Renal cortex interstitium (tissue), 11 donors: ENCODE results near the gene LRRN2. TPM values are rescaled to one million over a fixed set of nuclear protein-coding genes. Genes with fewer than 3 reads are reported as not detected.

Experiments used
- DNase-seq, 11 donors: peaks; one replicate each; pipeline ENCODE4 v3.0.0-alpha.2; 2013; ENCODE audit warnings: low read depth in 9 of 11, low spot score in 4 of 11; ENCODE audit errors: extremely low read depth in 1 of 11
- polyA plus RNA-seq, 3 donors: library from polyadenylated mRNA; unstranded; fragments of 120-200 nt; gene quantifications; one replicate each; pipeline ENCODE4 v1.2.1, GENCODE V29; 2013; ENCODE audit not compliant: insufficient read length in 3 of 3

Gene LRRN2
- polyA plus RNA-seq, 3 donors: 10.8 to 14.2 (median 13.4) TPM

DNA sequence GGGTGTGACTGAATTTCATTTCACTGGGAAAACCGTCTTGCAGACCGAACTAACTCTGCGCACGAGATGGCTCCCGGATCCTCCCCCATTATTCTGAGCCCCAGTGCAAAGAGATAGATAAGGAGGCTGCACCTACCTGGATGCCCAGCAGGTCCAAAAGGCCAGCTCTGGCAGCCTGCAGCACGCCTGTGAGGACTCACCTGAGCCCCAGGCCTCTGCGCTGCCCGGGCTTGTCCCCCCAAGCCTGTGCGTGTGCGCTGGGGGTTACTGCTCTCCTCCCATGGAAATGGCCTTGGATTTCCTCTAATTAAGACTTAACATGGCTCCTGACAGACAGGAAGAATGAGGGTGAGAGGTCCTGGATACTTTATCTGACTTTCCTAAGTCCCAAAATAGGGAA is 85.9 kb downstream of the LRRN2 start:
- no peak for DNase-seq

DNA sequence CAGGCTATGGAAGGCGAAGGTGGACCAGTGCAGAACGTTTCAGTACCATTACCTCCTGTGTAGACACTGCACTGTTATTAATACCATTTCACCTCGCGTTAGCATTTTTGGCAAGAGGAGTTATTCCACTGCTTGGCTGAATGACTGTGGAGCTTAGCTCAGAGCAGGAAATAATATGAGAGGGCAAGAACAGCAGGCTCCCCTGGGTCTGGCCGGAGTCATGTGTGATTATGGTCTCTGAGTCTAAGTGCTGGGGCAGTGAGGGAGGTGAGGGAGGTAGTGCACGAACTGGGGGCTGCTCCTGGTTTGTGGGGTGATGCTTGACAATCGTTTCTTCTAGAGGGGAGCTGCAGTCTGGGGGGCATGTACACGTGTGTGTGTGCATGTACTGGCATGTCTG is 86.4 kb downstream of the LRRN2 start:
- DNase-seq: no peak

DNA sequence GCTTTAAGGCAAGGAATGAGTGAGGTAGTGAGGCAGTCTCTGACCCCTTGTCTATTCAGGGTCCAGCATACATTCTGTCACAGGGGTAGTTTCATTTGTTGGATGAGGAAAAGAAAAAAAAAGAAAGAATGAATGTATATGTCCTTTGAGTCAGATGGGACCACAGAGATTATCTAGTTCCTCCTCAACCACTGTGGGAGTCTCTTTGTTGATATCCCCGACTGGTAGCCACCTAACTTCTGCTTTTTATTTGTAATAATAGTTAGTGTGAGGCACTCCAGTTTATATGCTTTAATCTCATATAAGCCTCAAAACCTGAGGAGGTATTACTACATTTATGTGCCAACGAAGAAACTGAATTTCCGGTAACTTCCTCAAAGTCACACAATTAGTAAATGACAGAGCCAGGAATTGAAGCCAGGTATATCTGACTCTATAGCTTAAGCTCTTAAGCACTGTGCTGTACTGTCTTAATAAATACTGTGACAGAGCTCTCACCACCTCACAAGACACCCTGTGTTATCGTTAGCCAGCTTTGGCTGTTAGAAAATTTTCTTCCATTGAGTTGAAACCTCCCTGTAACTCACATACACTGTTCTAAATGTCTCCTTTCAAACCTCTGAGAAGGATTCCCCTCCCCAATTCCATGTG is 87.1 kb downstream of the LRRN2 start:
- DNase-seq: no peak

DNA sequence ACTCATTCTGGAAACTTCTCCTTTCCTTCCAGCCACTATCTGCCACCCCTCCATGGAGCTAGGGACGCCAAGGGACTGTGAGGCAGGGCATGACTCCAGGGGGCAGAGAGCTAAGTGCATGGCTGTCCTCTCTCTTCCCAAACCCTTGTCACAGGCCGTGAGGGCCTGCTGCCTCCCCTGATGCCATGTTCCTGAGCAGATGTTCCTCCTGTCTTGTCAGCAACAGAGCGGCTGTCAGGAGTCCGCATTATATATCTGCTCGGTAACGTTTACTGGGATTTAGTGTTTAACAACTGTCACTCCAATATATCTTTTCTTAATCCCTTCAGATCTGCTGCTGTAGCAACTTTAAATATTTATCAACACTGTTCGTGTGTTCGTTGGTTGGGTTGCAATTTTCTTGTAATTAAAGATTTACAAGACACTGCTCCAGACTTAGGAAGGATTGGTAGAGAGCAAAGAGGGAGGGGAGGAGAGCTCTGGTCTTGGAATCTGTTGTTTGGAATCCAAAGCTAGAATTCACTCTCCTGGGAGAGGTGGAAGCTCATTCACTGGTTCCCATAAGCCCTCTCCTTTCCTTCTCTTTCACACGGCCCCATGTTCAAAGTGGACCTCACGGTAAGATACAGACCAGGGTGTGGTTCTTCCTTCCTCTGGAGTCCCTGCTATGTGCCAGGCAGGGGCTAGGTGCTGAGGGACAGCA is 93.1 kb downstream of the LRRN2 start:
- no peak for DNase-seq

DNA sequence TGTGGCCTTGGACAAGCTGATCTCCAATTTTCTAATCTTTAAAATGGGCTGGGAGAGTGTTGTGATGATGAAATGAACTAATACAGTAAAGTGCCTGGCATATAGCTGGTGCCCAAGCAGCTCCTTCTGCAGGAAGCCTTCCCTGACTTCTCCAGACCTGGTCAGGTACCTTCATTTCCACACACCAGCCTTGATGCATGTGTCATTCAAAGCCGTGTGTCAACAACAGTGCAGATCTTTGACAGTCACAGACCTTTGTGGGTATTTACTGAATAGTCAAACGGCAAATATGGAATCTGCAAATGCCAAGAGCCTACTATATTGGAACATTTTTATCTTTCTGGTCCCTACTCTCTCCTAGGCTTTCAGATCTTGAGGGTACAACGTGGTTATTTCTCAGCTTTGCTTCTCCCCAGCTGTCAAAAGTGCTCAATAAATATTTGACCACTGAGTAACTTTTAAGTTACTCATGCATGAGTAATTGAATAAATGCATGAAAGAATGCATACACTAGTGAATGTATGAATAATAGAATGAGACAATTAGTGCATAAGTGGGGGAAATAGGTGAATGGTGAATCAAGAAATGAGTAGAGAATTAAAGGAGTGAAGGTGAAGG is 94.0 kb downstream of the LRRN2 start:
- DNase-seq: no peak

DNA sequence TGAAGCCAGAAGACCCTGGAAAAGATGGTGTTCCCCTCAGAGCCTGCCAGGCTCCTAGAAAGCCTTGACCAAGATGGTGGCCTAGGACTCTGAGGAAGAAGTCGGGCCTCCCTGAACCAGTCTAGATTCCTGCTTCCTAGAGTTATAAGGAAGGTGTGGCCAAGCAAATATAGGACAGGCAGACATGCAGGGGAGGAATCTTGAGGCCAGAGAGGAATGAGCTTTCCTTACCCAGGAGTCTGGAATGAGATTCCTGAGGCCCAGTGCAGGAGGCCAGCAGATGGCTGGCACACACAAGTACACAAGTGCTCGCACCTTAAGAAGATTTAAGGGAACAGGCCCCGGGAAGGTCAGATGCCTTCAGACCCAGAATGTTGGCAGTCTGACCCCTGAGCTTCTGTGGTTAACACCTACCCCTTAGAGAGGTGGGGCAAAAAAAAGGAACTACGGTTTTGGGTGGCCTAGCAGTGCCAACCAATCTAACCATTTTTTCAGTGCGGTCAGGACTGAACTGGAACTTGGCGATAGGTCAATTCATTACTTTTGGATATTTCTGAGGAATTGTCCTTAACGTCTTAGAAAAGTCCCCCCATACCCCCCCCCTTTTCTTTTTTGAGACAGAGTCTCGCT is 96.0 kb downstream of the LRRN2 start:
- DNase-seq: no peak

DNA sequence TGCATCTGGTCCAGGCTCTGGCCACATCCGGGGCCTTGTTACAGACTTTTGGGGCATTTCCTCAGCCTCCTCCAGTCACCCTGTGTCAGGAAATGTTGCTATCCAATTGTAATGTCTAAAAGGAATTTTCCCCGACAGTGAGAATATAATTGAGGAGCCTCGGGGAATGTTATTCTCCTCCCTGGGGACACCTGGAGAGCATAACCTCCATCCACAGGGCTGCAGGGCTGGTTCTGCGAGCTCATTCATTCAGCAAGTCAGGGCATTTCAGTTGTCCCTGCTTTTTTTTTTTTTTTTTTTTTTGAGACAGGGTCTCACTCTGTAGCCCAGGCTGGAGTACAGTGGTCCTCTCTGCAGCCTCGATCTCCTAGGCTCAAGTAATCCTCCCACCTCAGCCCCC is 96.7 kb downstream of the LRRN2 start:
- DNase-seq: no peak

DNA sequence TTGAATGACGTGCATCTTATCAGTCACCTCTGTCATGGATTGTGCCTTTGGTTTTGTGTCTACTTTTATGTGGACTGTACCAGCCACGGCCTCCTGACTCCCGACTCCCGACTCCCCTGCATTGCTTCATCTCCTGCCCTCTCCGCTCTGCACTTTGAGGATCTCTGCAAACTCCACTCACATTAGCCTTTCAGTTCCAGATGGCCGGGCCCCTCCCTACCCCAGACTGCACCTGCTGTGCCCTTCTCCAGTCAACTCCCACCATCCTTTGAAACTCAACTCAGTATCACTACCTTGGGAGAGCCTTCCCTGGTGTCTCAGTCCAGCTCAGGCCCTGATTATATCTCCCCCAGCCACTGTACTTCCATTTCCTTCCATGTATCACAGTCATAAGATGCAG is 97.9 kb downstream of the LRRN2 start:
- no peak for DNase-seq

DNA sequence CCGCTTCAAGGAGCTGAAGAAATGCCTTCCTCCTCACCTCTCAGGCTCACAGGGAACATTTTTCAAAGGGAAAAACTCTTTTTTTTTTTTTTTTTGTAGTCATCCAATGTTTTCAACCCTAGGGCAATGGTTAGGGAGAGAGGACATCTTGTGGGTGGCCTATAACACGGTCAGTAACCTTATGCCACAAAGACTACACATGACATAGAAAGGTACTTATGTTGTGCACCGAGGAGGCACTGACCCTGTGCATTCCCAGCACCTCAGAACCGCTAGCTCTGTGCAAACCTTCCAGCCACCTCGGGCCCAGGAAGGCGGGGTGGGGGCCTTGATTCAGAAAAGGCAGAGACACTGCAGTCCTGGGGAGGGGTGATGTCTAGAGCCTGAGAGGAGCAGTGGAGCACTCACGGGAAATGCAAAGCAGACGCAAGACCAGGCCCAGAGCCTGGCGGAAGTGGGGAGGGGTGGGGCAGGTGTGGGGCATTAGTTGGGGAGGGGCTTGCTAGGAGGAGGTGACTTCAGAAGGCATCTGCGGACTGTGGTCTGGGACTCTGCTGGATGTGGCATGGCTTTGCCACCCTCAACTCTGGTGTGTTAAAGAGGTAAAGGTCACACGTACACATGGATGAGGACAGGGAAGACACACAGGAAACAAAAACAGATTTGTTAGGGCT is 100.7 kb downstream of the LRRN2 start:
- no peak for DNase-seq

DNA sequence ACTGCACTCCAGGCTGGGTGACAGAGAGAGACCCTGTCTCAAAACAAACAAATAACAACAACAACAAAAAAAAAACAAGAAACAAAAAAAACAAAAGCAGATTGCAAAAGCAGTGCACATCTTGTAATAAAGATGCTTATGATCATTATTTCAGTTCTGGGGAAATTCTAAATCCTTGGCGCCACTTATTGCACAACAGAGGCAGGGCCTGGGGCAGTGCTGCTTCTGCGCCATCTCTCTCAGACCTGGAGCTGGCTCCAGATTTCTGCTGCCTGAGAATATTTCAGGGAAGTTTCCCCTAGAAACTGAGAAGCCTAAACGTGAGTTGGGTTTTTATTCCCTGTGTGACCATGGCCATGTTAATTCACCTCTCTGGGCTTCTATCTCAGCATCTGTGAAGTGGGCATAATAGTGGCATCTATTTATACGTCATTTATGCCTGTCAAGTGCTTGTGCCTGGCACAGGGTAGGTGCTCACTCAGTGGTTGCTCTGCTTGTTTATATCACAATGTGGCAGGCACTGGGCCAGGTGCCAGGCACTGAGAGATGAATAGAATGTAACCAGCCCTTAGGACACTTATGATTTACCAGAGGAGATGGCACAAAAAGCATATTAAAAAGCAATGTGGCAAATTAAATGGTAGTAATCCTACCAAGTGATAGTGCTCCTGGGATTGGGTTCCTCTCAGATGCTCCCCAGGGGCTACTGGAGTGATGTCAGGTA is 101.5 kb downstream of the LRRN2 start:
- DNase-seq: no peak

DNA sequence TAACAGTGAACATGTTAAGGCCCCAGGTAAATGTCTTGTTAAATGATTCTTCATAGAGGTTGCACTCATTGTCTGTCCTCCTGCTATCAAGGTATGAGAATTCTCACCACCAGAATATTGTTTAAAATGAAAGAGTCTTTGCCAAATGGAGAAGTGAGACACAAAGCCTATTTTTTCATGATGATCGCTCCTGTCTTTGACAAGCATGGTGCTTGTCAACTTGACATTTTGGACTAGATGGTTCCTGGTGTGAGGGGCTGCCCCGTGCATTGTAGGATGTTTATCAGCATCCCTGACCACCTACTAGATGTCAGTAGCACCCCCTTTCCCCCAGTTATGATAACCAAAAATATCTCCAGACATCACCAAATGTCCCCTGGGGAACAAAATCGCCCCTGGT is 103.8 kb downstream of the LRRN2 start:
- no peak for DNase-seq

DNA sequence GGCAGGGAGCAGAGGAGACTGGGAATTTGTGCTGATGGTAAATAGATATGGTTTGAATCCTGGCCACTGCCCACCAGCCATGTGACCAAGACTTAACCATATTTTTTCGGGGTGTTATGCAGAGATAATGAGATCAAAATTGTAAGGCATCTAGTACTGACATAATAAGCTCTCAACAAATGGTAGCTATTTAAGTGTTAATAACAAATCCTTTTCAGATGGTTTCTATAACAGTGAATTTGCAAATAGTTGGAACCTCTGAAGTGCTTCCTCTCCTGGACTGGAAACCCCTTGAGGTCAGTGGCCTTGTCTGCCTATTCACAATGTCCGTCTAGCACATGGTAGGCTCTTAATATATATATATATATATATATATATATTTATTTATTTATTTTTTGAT is 104.7 kb downstream of the LRRN2 start:
- no peak for DNase-seq

DNA sequence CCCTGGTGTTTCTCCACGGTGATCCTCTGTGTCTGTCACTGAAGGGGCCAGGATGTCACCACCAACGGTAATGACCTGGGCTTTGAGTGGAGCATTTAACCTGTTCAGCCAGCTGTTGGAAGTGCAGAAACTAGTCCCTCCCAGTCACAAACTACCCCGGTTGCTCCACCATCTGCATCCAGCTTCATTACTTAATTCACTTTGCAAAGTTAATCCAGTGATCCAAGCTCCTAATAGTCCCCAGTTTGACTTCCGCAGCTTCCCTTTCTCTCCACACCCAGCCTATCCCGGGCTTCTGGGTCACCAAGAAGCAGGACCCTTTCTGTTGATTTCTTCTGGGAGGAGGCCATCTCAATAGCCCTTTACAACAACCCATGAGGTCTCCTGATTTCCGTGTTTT is 105.9 kb downstream of the LRRN2 start:
- DNase-seq: no peak

DNA sequence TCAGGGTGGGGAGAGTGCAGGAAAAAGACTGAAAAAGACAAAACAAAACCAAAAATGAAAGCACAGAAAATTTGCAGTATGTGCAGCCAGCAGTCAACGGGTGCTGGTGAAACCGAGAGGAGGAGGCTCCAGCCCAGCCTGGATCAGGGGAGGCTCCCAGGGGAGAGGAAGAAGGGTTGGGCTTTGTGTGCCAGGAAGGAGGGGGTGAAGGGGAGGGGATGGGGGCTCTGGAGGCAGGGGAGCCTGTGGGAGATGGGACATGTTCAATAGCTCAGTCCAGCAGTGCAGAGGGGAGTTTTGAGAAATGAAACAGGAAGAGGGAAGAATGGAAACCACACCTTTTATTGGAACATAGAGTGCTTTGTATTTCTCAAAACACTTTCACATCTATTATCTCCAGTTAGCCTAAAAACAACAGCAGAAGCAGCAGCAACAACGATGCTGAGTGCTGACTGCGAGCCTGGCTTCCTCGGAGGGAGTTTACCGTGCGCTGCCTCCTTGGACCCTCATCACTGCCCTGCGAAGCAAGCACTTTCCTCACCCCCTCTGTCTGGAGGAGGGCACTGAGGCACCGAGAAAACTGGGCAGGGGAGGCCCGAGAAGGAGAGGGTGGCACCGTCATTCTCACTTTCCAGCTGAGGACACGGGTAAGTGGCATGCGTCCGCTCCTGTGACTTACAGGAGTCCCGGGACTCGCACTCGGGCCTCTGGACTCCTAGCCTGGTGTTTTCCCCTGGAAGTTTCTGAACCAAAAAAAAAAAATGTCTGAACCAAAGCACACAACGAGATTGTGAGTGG is 106.5 kb downstream of the LRRN2 start:
- DNase-seq: no peak

DNA sequence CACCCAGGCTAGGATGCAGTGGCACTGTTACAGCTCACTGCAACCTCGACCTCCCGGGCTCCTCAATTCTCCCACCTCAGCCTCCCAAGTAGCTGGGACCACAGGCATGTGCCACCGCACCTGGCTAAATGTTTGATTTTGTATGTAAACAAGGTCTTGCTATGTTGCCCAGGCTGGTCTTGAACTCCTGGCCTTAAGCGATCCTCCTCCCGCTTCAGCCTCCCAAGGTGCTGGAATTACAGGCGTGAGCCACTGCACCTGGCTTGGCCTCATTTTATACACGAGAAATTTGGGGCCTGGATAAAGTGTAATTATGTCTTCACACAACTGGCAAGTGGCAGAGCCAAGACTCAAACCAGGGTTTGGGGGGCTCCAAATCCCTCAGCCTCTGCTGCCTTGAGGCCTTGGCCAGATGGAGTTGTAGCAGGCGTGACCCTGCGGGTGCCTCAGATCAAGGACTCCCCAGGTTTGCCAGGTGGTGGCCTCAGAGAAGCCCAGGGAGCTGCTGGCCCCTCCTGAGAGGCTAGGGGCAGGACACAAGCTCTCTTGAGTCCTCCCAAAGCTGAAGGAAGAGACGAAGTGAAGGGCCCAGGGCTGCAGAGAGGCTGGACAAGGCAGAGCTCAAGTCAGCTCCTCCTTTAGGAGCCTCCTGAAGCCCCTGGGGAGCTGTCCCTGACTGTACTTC is 107.6 kb downstream of the LRRN2 start:
- DNase-seq: no peak

DNA sequence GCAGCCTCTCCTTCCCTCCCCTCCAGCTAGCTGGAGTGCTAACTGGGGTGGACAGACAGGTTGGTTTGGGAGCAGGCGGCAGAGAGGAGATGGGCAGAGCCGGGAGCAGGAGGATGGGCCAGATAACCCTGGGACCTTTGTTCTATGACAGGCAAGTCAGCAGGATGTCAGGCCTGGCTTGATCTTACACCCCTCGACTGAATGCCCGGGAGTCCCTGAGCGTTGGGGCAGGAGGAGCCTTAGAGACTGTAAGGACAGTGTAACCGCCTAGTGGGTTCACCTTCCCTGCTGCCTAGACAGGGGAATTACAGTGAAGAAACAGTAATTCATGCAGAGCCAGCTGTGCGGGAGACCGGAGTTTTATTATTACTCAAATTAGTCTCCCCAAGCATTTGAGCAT is 109.1 kb downstream of the LRRN2 start:
- no peak for DNase-seq

DNA sequence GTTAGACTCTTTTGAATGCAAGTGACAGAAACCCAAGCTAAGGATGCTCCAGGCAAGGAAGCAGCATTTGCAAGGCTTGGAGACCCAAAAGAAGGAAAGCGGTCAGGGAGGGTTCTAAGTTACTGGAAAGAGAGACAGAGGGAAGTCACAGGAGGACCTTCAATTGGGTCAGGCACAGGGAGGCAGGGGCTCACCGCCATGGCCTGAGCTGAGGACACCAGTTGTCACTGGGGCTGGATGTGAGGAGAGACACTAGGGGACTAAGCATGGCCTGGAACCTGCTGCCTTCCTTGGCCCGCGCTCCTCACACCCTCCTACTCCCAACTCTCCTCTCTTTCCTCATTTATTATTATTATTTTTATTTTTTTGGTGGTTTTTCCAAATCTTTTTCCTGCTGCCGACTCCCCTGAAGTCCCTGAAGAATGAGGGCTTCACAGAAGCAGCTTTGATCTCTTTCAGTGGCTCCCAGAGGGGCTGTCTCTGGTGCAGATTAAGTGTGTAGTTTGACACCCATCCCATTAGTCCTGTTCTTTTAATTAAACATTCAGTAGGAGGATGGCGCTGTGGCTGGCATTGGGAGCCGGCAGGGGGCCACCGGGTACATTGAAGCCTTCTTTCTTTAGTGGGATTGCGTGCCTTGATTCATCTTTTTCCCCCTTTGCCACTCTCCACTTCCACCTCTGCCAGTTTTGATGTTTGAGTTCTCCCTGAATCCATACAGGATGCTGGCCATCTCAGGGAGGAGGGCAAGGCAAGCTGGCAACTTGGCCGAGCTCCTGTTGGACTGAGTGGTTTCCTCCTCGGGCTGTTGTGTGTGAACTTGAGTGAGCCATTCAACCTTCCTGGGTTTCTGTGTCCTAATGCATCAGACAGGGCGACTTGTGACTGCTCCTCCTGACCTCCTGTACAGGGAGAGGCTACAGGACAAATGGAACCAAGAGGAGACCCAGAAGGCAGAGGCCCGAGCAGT is 110.0 kb downstream of the LRRN2 start:
- DNase-seq: no peak
